Central memory CD4-positive, alpha-beta T cell (primary cell): ENCODE measurements around the gene GMPS.
"Not testable (repeated sequence)": the region's sequence is repeated elsewhere in the genome, so short reads cannot be mapped to it uniquely, and the experiment has no call there.

Experiments used
- DNase-seq: peaks from one replicate; pipeline ENCODE4 v3.0.0; 2022

GMPS gene

DNA sequence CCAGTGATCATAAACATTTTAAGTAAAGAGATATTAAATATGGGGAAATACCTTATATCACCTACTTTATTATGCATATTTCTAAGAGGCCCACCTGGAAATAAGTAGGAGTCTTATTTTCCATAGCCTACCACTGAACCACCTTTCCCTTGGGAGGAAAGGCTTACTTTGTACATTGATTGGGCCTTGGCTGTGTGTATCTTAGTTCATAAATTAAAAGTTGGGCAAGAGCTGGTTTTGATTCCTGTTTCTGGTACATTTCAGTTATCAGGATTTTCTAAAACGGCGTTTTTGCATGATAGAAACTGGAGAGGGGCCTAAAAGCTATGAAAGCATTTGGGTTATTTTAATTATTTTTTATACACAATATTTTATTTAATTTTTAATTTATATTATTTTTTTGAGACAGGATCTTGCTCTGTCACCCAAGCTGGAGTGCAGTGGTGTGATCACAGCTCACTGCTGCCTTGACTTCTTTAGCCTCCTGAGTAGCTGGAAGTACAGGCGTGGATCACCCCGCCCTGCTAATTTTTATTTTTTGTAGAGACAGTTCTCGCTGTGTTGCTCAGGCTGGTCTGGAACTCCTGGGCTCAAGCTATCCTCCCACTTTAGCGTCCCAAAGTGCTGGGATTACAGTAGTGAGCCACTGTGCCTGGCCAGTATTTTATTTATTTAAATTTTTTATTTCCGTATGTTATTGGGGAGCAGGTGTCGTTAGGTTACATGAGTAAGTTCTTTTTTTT is 2.6 kb downstream of the GMPS start:
- DNase-seq = no peak

GRCh38 chr3:155876037-155876436 is 5.6 kb downstream of the GMPS start:
- DNase-seq = no peak

DNA sequence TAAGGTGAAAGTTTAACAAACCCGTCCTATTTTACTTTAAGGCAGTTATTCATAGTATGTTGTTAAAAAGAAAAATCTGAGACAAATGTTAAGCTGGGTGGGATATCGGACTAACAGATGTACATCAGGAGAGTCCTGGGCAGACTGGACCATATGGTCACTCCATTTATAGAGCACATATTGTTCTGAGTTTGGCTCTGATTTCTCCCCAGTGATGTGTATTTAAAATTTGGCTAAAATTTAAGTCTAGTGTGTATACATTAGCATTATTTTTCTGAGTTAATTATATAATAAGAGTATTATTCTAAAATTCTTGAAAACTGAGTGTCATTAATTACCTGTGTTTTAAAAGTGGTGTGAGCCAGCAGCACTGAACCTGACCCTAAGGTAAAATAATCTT is 6.1 kb downstream of the GMPS start:
- no peak for DNase-seq

GRCh38 chr3:155880286-155880685 is 9.8 kb downstream of the GMPS start:
- no peak for DNase-seq

- DNase-seq = no peak
Observed at GRCh38 chr3:155884292-155884691, 13.8 kb downstream of the GMPS start.

- no peak for DNase-seq
Observed at GRCh38 chr3:155885292-155885691, 14.8 kb downstream of the GMPS start.

- DNase-seq = not testable (repeated sequence)
Observed at GRCh38 chr3:155886348-155886747, 15.9 kb downstream of the GMPS start.

DNA sequence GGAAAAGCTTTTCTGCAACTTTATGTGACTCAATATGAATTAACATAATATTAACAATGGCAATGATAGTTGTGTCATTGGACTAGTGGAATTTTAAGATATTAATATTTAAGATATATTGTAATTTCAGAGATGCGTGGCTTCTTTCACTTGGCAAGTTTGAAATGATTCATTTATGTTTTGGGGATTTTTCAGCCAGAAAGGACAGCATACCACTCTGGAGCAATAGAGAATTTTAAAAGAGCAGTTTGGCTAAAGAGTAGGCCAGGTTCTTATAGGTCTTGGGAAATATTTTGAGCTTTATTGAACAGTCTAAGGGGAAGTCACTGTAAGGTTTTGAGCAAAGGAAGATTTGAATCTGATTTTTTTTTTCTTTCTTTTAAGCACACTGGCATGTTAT is 16.5 kb downstream of the GMPS start:
- DNase-seq = no peak

- no peak for DNase-seq
Observed at GRCh38 chr3:155889212-155889611, 18.8 kb downstream of the GMPS start.

- no peak for DNase-seq
Observed at GRCh38 chr3:155889952-155890351, 19.5 kb downstream of the GMPS start.

DNA sequence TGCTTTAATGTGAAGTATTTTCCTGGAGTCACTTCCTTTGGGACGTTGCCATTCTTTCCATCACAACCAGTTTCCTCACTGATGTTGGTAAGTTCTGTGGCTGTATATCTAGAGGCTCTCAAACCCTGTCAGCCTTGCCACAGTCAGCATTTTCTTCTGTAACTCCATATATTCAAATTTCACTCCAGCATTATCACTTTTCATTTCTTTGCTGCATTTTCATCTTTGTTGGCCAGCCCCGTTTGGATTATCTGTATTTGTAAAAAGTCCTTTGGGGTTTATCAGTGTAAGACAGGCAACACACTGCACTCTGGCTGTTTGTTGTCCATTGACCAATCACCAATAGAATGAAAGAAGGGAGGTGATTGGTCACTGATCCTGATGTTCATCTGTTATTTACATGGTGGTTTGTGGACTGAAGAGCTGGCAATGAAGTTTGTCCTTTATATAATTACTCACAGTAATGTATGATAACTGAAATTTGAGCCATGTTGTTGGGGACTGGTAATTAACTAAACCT is 20.3 kb downstream of the GMPS start:
- no peak for DNase-seq

- DNase-seq = no peak
Observed at GRCh38 chr3:155891321-155891720, 20.9 kb downstream of the GMPS start.

DNA sequence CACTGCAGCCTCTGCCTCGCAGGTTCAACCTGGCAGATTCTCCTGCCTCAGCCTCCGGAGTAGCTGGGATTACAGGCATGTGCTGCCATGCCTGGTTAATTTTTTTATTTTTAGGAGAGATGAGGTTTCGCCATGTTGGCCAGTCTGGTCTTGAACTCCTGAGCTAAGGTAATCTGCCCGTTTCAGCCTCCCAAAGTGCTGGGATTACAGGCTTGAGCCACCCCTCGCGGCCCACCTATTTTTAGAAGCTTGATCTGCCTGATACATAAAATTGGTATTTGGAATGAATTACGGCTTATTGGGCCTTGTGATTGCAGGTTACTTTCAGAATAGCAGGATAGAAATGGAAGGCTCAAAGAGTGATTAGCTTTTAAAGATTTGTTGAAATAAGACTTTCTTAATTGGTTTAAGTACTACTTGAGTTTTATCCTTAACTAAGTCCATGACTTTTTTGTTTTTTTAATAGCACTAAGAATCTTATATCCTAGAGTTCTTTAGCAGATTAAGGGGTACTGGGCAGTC is 25.0 kb downstream of the GMPS start:
- no peak for DNase-seq

DNA sequence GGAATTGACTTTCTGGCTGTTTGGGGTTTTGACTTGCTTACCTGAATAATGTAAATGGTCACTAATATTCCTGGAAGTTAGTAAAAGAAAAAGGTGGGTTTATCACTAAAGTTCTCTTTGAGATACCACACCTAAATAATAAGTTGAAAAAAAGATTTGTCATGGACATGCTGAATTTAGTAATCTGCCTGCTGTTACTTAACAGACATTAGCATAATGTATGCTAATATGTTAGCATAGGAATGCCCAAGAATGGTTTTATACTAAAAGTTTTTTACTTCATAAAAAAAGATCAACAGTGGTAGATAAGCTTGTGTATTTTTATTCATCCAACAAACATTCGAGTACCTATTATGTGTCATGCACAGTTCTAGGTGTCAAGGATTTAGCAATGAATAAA is 36.5 kb downstream of the GMPS start:
- no peak for DNase-seq

DNA sequence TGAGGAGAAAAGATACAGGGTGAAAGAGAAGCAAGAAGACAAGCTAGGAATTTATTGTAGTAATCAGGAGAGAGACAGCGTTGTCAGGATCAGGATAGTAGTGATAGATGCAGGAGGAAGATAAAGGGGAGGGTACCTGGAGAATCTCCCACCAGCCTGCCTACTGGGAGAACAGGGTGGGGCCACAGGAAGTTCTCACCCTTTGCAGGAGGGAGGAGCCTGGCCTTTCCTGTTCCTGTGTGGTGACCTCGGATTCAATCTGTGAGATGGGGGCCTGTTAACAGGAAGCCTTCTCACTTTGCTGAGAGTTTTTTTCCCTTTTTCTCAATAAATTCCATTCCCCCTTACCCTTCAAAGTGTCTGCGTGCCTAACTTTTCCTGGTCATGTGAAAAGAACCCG is 37.6 kb downstream of the GMPS start:
- no peak for DNase-seq

- no peak for DNase-seq
Observed at GRCh38 chr3:155908605-155909004, 38.2 kb downstream of the GMPS start.

GRCh38 chr3:155912090-155912489 is 41.6 kb downstream of the GMPS start:
- no peak for DNase-seq

DNA sequence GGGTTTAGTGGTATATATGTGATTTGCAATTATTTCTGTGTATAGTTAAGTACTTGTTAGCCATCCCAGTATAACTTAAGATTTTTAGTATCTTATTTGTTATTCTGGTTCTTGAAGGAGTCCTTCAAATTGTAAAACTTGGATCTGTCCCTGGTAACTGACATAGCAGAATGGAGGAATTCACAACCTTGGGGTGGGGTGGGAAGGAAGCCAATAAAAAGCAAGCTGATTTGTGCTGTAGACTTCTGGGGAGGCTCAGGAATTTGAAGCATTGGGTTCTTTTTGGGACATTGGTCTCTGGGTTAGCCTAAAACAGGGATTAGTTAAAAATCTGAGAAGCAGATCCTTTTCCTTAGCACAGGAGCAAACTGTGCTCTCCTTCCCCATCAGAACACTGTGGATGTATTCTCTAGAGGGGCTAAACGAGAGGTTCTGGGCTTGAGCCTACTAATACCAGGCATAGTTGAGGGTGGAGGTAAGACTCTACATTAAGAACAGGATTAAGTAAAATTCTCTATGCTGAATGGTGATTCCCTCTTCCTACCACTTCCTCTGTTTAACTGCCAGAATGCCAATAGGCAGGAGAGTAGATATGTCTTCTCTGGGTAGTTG is 42.2 kb downstream of the GMPS start:
- no peak for DNase-seq

DNA sequence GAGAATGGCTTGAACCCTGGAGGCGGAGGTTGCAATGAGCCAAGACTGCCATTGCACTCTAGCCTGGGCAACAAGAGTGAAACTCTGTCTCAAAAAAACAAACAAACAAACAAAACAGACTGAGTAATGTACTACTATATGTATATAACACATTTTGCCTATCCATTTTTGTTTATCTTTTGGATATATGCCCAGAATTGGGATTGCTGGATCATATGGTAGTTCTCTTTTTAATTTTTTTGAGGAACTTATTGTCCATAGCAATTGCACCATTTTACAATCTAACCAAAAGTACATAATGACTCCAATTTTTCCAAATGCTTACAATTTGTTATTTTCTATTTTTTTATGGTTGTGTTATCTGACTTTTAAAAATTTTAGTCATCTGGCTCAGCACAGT is 47.3 kb downstream of the GMPS start:
- DNase-seq = no peak

- no peak for DNase-seq
Observed at GRCh38 chr3:155919728-155920127, 49.3 kb downstream of the GMPS start.

DNA sequence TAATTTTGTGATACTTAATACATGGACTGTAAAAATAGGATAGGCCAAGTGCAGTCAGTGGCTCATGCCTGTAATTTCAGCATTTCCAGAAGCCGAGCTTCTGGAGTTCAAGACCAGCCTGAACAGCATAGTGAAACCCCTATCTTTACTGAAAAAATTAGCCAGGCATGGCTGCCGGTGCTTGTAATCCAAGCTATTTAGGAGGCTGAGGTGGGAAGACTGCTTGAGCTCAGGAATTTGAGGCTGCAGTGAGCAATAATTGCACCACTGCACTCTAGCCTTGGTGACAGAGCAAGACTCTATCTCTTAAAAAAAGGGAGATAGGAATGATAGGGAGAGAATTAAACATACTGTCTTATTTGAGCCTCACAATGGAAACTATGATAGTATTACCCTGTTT is 51.0 kb downstream of the GMPS start:
- DNase-seq = no peak

DNA sequence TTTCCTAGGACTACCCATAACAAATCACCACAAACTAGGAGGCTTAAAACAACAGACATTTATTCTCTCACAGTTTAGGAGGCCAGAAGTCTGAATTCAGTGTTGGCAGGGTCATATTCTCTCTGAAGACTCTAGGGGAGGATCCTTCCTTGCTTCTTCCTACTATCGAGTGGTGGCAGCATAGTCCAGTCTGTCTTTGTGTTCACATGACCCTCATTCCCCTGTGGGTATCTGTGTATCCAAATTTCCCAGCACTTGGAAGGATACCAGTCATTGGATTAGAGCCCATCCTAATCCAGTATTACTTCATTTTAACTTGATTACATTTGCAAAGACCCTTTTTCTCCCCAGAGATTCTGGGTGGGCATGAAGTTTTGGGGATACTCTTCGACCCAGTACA is 63.8 kb downstream of the GMPS start:
- no peak for DNase-seq

DNA sequence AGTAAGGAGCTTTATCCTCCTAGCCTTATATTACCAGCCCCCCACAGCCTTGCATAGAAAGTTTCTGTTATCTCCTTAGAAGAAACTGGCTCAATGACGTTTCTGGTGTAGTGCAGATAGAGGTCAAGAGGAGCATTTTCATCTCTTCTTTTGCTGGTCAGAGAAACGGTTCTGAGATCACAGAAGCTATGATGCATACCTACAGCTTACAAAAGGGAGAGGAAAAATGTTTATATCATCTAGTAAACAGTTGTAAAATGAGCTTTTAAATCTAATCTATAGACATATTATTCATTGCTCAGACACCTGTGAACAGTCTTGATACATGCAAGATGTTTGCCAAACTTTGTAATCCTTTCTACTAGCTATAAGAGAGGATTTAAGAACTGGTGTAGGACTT is 68.0 kb downstream of the GMPS start:
- no peak for DNase-seq

GRCh38 chr3:155941354-155941753 is 70.9 kb downstream of the GMPS start:
- no peak for DNase-seq
